A549 (cell line): Measurements from ENCODE around the gene KDM4B. TPM values are rescaled to one million over a fixed set of nuclear protein-coding genes. Genes with fewer than 3 reads are reported as not detected.

ENCODE experiments used
- ATAC-seq, 2 experiments: fragments of 200-7000 bp in 1 of 2; fragments of >200 bp in 1 of 2; cut with Nextera tagmentation in 1 of 2; cut with Tn5 transposase in 1 of 2; 3 replicates each; pipeline versions ENCODE4 v1.8.0 to v1.9.1; 2018 to 2020; ENCODE audit warnings: mild to moderate bottlenecking in 1 of 2, moderate library complexity in 1 of 2
- CTCF ChIA-PET: fragments of 300-600 bp; sonication (Branson Sonifier 250); formaldehyde crosslinking; extraction: SDS; loops from one replicate; lab custom pipeline; 2021; ENCODE audit warnings: antibody characterized with exemption, inconsistent platforms; lab: Yijun Ruan, JAX
- POLR2A ChIA-PET: fragments of 350-600 bp; formaldehyde crosslinking; extraction: SDS; loops from one replicate; lab custom pipeline; 2021; ENCODE audit warnings: antibody characterized with exemption, inconsistent platforms; lab: Yijun Ruan, JAX
- DNase-seq, 2 experiments: peaks; one replicate each; pipeline versions ENCODE4 v3.0.0 to v3.0.0-alpha.2; 2011 to 2016; ENCODE audit warnings: low read depth in 1 of 2, low spot score in 1 of 2
- FAIRE-seq: peaks from 2 replicates; lab custom pipeline; 2011; peaks lifted over from hg19 to GRCh38; lab: Jason Lieb, UNC
- H3K27ac ChIP-seq, 2 experiments: fragments of >200 bp; sonication (Bioruptor Twin); formaldehyde crosslinking; 3 replicates each; pipeline ENCODE4 v1.5.1; 2016 to 2017
- H3K4me1 ChIP-seq: fragments of >200 bp; sonication (Bioruptor Twin); formaldehyde crosslinking; 3 replicates; pipeline ENCODE4 v1.6.1; 2016
- H3K4me2 ChIP-seq: fragments of >200 bp; sonication (Bioruptor Twin); formaldehyde crosslinking; 3 replicates; pipeline ENCODE4 v1.6.1; 2016
- H3K4me3 ChIP-seq: fragments of >200 bp; sonication (Bioruptor Twin); formaldehyde crosslinking; 3 replicates; pipeline ENCODE4 v1.5.1; 2016
- H3K9me3 ChIP-seq: fragments of >200 bp; sonication (Bioruptor Twin); formaldehyde crosslinking; 3 replicates; pipeline ENCODE4 v1.6.1; 2016
- CHD2 ChIP-seq: fragments of 150-350 bp; IDR thresholded peaks from 2 replicates; pipeline ENCODE4 v1.6.1; 2014; ENCODE audit warnings: low read length; ENCODE audit not compliant: partially characterized antibody
- CHD4 ChIP-seq: fragments of 200-600 bp; sonication (generic); IDR thresholded peaks from 2 replicates; pipeline ENCODE4 v1.6.1; 2016; ENCODE audit warnings: antibody characterized with exemption, mild to moderate bottlenecking, borderline replicate concordance
- CTCF ChIP-seq: fragments of >200 bp; sonication (Bioruptor Twin); formaldehyde crosslinking; IDR thresholded peaks from 3 replicates; pipeline ENCODE4 v1.5.1; 2016
- E2F6 ChIP-seq: IDR thresholded peaks from 2 replicates; pipeline ENCODE4 v1.6.1; 2012; ENCODE audit warnings: low read depth, borderline replicate concordance
- EHMT2 ChIP-seq: fragments of 200-600 bp; sonication (generic); IDR thresholded peaks from 2 replicates; pipeline ENCODE4 v1.6.1; 2016; ENCODE audit warnings: antibody characterized with exemption, low read depth, mild to moderate bottlenecking, moderate library complexity
- FOXS1 ChIP-seq: fragments of 250-450 bp; sonication (Bioruptor Pico); IDR thresholded peaks from 2 replicates; pipeline ENCODE4 v1.5.0; 2020; ENCODE audit warnings: mild to moderate bottlenecking, moderate library complexity
- HES2 ChIP-seq: fragments of >200 bp; sonication (Bioruptor Twin); formaldehyde crosslinking; IDR thresholded peaks from 2 replicates; pipeline ENCODE4 v1.6.1; 2016
- HEYL ChIP-seq: fragments of 250-450 bp; sonication (Bioruptor Pico); IDR thresholded peaks from 2 replicates; pipeline ENCODE4 v1.8.0; 2021; ENCODE audit warnings: mild to moderate bottlenecking, moderate library complexity
- HMGXB4 ChIP-seq: fragments of 250-450 bp; sonication (Bioruptor Pico); IDR thresholded peaks from 2 replicates; pipeline ENCODE4 v1.5.0; 2021; ENCODE audit warnings: mild to moderate bottlenecking, moderate library complexity, borderline replicate concordance
- HOXB5 ChIP-seq: fragments of 250-450 bp; sonication (Bioruptor Pico); IDR thresholded peaks from 2 replicates; pipeline ENCODE4 v1.5.0; 2020; ENCODE audit warnings: mild to moderate bottlenecking, moderate library complexity
- JUN ChIP-seq, 2 experiments: fragments of >200 bp; sonication (Bioruptor Twin); formaldehyde crosslinking; IDR thresholded peaks; 2 replicates in 1 of 2; 3 replicates in 1 of 2; pipeline ENCODE4 v1.6.1; 2016 to 2017
- KDM5A ChIP-seq: fragments of 200-600 bp; sonication (generic); IDR thresholded peaks from 2 replicates; pipeline ENCODE4 v1.6.1; 2016; ENCODE audit warnings: antibody characterized with exemption, mild to moderate bottlenecking
- NPAS2 ChIP-seq: fragments of 250-450 bp; sonication (Bioruptor Pico); IDR thresholded peaks from 2 replicates; pipeline ENCODE4 v1.8.0; 2022; ENCODE audit warnings: mild to moderate bottlenecking, moderate library complexity, borderline replicate concordance
- NR3C1 ChIP-seq: fragments of >200 bp; sonication (Bioruptor Twin); formaldehyde crosslinking; IDR thresholded peaks from 3 replicates; pipeline ENCODE4 v1.6.1; 2017
- RAD21 ChIP-seq, 2 experiments: fragments of >200 bp in 1 of 2; sonication (Bioruptor Twin) in 1 of 2; formaldehyde crosslinking in 1 of 2; IDR thresholded peaks in 1 of 2; conservative IDR thresholded peaks in 1 of 2; 2 replicates in 1 of 2; 3 replicates in 1 of 2; pipeline ENCODE4 v1.6.1; 2012 to 2018; ENCODE audit warnings: inconsistent platforms in 1 of 2
- RCOR1 ChIP-seq: fragments of 150-350 bp; IDR thresholded peaks from 2 replicates; pipeline ENCODE4 v1.6.1; 2014; ENCODE audit warnings: antibody characterized with exemption, low read length, low read depth
- RNF2 ChIP-seq: fragments of 200-600 bp; sonication (generic); IDR thresholded peaks from 2 replicates; pipeline ENCODE4 v1.6.1; 2016; ENCODE audit warnings: low read depth, mild to moderate bottlenecking, antibody characterized with exemption, moderate library complexity, borderline replicate concordance
- USF2 ChIP-seq: fragments of 450-650 bp; IDR thresholded peaks from 2 replicates; pipeline ENCODE4 v1.6.1; 2014; ENCODE audit warnings: antibody characterized with exemption
- ZNF302 ChIP-seq: fragments of 250-450 bp; sonication (Bioruptor Pico); IDR thresholded peaks from 2 replicates; pipeline ENCODE4 v1.9.0; 2021; ENCODE audit warnings: inconsistent platforms, mild to moderate bottlenecking, moderate library complexity
- WGBS: methylation state at CpG from one replicate; pipeline ENCODE4 v1.1.6; 2017; ENCODE audit errors: missing lambda C conversion rate; 5-methylcytosine and 5-hydroxymethylcytosine counted together
- polyA plus RNA-seq, 4 experiments: library from polyadenylated mRNA; depleted of rRNA in 3 of 4; stranded (reverse); fragments of >200 nt; fragmentation: RNase III in 1 of 4; extraction: RNeasy Plus Mini Kit Qiagen cat#74134 plus additional on column Dnase treatment in 1 of 4; gene quantifications; 2 replicates in 3 of 4; 3 replicates in 1 of 4; pipeline ENCODE4 v1.2.3, GENCODE V29; 2011 to 2017

The KDM4B gene
- polyA plus RNA-seq, 2 of the 4 experiments (the other 2 are of a cell fraction): 3.0 to 4.6 TPM

GRCh38 chr19:5018224-5019015 lies 49.5 kb downstream of the KDM4B start (continued):
- no peak for TF ChIP-seq EHMT2
- TF ChIP-seq, all 56 proteins: peak for 0

- ChIA-PET POLR2A (no interaction called here), CTCF (interaction anchor here (0.6 to 1.1 kb wide), 3 partner anchors 9 to 42 kb away, joined by 3 read pairs; no protein-coding TSS in a partner anchor)
- H3K4me1 ChIP-seq: no peaks in the 10 kb centered on the region
- TF ChIP-seq HMGXB4 (no peak), USF2 (no peak), E2F6 (no peak)
- TF ChIP-seq, all 56 proteins: peak for 0
- DNase-seq: no peak
- 90% methylated on average over 17 of the region's 21 CpGs for WGBS
- ATAC-seq: no peak
- no peak for FAIRE-seq
- Histone ChIP-seq H3K9me3 (no peaks in the 10 kb centered on the region), H3K4me3 (no peak overlapping the region), H3K4me2 (no peak overlapping the region), H3K27ac (no peak overlapping the region)
Measured at GRCh38 chr19:5020368-5020767, 51.5 kb downstream of the KDM4B start.

- no peak overlapping the region for H3K4me2 ChIP-seq
- no peak for FAIRE-seq
- no peaks in the 10 kb centered on the region for H3K9me3 ChIP-seq
- H3K27ac ChIP-seq: no peak overlapping the region
- DNase-seq: no peak
- CTCF ChIA-PET: interaction anchor here (0.6 to 1.1 kb wide), 4 partner anchors 8 to 80 kb away, joined by 3 read pairs; no protein-coding TSS in a partner anchor
- ATAC-seq: no peak
- POLR2A ChIA-PET: no interaction called here
- H3K4me1 ChIP-seq: no peaks in the 10 kb centered on the region
- 83% methylated on average over 5 of the region's 5 CpGs for whole genome bisulfite sequencing
- no peak overlapping the region for H3K4me3 ChIP-seq
- TF ChIP-seq RNF2 (no peak), CHD2 (no peak), JUN (IDR thresholded peaks at IDR 0.05) (no peak), HEYL (CRISPR knock-in tag) (no peak), RAD21 (conservative IDR thresholded peaks at IDR 0.05 in 1 of 2, IDR thresholded peaks at IDR 0.05 in 1 of 2) (no peak), CHD4 (no peak), E2F6 (no peak), NPAS2 (CRISPR knock-in tag) (no peak), KDM5A (no peak), NR3C1 (no peak), FOXS1 (CRISPR knock-in tag) (no peak), CTCF (no peak), RCOR1 (no peak), HOXB5 (CRISPR knock-in tag) (no peak), ZNF302 (CRISPR knock-in tag) (no peak), HES2 (no peak)
Measured at GRCh38 chr19:5021046-5021445, 52.1 kb downstream of the KDM4B start.
